Measurements from ENCODE around the gene ENHO.
"Not testable (repeated sequence)": the region's sequence is repeated elsewhere in the genome, so short reads cannot be mapped to it uniquely, and the experiment has no call there.

Gene ENHO

DNA sequence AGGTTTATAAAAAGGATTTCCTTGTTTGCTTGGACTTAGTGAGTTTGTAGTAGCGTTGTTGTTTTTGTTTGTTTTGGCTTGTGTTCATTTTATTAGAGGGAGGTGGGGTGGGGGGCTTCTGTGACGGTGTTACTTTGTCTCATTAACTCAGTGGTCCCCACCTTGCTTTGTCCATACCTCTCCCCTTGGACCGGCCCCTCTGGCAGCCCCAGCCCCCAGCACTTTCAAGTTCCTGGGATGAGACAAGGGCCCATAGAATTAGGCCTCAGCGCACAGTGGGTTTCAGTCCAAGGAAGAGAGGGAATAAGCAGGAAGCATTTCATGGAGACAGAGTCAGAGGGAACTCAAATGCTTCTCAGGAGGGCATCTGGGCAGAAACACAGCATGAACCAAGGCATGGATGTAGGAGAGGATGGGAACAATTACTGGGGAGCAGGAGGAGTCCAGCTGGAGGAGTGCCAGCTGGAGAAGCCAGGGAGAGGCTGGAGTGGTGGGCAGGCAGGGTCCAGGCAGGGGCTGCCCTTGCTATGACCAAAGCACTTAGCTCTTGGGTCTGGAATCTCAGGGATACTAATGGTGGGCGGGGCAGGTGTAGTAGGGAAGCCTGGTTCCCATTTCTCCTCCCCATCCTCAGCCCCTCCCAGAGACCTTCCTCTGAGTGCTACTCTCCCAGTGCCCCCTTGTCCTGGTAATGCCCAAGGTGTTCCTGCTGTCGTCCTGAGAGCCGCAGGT, 23.5 kb upstream of the ENHO start:
- Histone ChIP-seq H3K4me3 (no peak overlapping the region), H3K27ac (no peak overlapping the region)
- no peak for DNase-seq (ENCODE audit: low spot score)
- TF ChIP-seq, protein P1, sequence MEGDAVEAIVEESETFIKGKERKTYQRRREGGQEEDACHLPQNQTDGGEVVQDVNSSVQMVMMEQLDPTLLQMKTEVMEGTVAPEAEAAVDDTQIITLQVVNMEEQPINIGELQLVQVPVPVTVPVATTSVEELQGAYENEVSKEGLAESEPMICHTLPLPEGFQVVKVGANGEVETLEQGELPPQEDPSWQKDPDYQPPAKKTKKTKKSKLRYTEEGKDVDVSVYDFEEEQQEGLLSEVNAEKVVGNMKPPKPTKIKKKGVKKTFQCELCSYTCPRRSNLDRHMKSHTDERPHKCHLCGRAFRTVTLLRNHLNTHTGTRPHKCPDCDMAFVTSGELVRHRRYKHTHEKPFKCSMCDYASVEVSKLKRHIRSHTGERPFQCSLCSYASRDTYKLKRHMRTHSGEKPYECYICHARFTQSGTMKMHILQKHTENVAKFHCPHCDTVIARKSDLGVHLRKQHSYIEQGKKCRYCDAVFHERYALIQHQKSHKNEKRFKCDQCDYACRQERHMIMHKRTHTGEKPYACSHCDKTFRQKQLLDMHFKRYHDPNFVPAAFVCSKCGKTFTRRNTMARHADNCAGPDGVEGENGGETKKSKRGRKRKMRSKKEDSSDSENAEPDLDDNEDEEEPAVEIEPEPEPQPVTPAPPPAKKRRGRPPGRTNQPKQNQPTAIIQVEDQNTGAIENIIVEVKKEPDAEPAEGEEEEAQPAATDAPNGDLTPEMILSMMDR (IDR thresholded peaks at IDR 0.05), result no peak

DNA sequence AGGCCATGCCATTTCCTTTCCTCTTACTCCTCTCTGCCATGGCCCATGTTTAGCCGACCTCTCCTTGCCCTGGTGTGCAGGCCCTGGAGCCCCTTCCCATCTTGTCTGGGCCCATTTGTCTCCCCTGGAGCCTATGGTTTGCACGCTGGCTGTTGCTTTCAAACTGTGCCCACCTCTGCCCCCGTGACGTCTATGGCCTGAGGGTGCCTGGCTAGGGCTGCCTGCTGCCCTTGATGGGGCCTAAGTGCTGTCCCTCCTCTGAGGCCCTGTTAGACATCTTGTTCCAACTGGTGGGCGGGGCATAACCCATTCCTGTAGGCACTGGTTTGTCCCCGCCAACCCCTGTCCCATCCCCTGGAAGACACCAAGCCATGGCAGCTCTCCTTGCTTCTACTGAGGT, 22.7 kb upstream of the ENHO start:
- DNase-seq (ENCODE audit: low spot score), result no peak
- TF ChIP-seq, protein P1 (IDR thresholded peaks at IDR 0.05), result no peak
- H3K27ac ChIP-seq, result no peak overlapping the region

DNA sequence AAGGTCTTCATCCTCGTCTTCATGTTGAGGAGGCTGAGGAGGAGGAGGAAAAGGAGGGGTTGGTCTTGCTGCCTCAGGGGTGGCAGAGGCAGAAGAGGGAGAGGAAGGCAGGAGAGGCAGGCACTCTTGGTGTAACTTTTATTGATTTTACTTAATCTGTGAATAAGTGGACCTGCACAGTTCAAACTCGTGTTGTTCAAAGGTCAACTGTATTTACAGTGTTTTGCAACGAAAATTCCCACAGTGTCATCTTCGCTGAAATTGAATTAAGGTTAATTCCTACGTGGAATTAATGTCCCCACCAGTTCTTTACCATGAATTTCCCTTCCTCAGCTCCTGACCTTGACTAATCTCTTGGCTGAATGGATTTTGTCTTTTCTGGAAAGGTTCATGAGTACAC, 21.2 kb upstream of the ENHO start:
- Histone ChIP-seq H3K4me3 (no peak overlapping the region), H3K27ac (no peak overlapping the region)
- no peak for DNase-seq (ENCODE audit: low spot score)
- TF ChIP-seq, protein P1 (IDR thresholded peaks at IDR 0.05), result no peak

More for the DNA sequence above, 22.7 kb upstream of the ENHO start:
- no peak overlapping the region for H3K4me3 ChIP-seq

- peak; percentile 69 for DNase-seq (ENCODE audit: low spot score)
- TF ChIP-seq, protein P1 (IDR thresholded peaks at IDR 0.05), result no peak
- H3K27ac ChIP-seq, result no peak overlapping the region
- H3K4me3 ChIP-seq, result no peak overlapping the region
Measured at GRCh38 chr9:34541540-34541939, 18.8 kb upstream of the ENHO start.

DNA sequence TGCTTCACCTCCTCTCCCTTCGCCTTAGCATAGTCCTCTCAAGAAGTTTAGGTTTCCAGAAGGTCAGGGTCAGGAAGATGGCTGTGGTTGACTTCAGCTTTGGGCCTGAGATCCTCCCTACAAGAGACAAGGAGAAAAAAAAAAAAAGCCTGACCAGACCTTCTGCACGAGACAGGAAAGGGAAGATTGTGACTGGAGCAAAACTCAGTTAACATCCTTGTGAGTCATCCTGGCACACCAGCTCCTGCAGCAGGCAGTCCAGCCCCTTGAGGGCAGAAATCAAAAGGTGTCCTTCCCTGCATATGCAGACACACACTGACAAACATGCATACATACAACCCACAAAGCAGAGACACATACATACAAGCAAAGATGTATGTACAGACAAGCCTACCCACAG, 18.0 kb upstream of the ENHO start:
- no peak overlapping the region for H3K27ac ChIP-seq
- H3K4me3 ChIP-seq, result no peak overlapping the region
- no peak for DNase-seq (ENCODE audit: low spot score)
- TF ChIP-seq, protein P1 (IDR thresholded peaks at IDR 0.05), result no peak

- TF ChIP-seq, protein P1 (IDR thresholded peaks at IDR 0.05), result no peak
Measured at GRCh38 chr9:34536685-34537084, 13.9 kb upstream of the ENHO start.

GRCh38 chr9:34532041-34532440, 9.3 kb upstream of the ENHO start:
- H3K27ac ChIP-seq; H3K4me3 ChIP-seq; DNase-seq (ENCODE audit: low spot score): not testable (repeated sequence)

More at GRCh38 chr9:34536685-34537084, 13.9 kb upstream of the ENHO start:
- H3K27ac ChIP-seq, result no peak overlapping the region
- DNase-seq (ENCODE audit: low spot score), result no peak
- H3K4me3 ChIP-seq, result no peak overlapping the region

Data from coronary artery (tissue), 2 donors.